AG04449 (cell line): ENCODE data around the gene ITPR3.
A peak's percentile ranks its signal among the peaks of the same experiment; 100 is the strongest.

ENCODE experiments used
- CTCF ChIA-PET: fragments of 350-600 bp; formaldehyde crosslinking; extraction: SDS; loops from one replicate; lab custom pipeline; 2021; ENCODE audit warnings: antibody characterized with exemption; lab: Yijun Ruan, JAX
- POLR2A ChIA-PET: fragments of 400-600, 350-600 bp; formaldehyde crosslinking; extraction: SDS; loops from one replicate; lab custom pipeline; 2020; ENCODE audit warnings: antibody characterized with exemption, inconsistent platforms; lab: Yijun Ruan, JAX
- DNase-seq: peaks from one replicate; pipeline ENCODE4 v3.0.0-alpha.2; 2010; ENCODE audit warnings: low read depth, low spot score
- H3K4me3 ChIP-seq: 2 replicates; pipeline ENCODE4 v1.5.1; 2011; ENCODE audit warnings: low read depth, mild to moderate bottlenecking, control low read depth, low read length
- TF ChIP-seq, protein P1 (sequence below): IDR thresholded peaks from one replicate; pipeline ENCODE4 v1.5.1; 2011; ENCODE audit warnings: mild to moderate bottlenecking, moderate library complexity, low read length, control low read depth, inconsistent platforms; ENCODE audit not compliant: insufficient read depth; ENCODE audit errors: missing control alignments

Gene ITPR3

DNA sequence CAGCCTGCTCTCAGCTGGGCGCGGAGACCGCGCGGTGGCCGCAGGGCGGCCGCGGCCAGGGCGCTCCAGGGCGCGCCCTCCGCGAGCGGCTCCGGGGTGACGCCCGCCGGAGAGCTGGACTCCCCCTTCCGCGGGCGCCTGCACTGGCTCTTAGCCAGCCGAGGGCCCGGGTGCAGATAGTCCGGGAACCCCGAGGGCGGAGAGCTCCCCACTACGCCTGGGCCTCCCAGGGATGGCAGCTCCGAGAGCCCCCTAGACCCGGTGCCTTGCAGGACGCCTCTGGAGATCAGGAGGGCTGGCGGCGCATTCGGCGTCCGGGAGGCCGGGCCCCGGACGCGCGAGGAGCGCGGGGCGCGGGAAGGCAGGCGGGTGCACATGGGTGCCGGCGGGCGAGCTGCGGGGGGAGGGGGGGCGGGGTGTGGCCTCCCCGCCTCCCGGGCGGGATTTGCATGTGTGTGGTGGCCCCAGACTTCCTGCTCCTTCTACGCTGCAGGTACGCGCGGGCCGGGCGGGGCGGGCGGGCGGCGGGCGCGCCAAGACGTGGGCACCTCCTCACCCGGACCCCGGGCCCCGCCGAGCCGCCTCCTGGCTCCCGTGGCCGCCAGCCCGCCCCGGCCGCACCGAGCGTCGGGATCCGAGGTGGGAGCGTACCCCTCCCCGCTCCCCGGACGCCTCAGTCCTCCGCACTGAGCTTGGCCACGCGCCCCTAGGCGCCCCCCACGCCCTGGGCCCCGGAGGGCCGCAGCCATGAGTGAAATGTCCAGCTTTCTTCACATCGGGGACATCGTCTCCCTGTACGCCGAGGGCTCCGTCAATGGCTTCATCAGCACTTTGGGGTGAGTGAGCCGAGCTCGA is at the start of gene ITPR3:
TSS of gene ITPR3 (plus strand) at position 467 of the 855 bp plus-strand sequence. CDS start at position 748, 281 bp downstream.
- TF ChIP-seq, protein P1, sequence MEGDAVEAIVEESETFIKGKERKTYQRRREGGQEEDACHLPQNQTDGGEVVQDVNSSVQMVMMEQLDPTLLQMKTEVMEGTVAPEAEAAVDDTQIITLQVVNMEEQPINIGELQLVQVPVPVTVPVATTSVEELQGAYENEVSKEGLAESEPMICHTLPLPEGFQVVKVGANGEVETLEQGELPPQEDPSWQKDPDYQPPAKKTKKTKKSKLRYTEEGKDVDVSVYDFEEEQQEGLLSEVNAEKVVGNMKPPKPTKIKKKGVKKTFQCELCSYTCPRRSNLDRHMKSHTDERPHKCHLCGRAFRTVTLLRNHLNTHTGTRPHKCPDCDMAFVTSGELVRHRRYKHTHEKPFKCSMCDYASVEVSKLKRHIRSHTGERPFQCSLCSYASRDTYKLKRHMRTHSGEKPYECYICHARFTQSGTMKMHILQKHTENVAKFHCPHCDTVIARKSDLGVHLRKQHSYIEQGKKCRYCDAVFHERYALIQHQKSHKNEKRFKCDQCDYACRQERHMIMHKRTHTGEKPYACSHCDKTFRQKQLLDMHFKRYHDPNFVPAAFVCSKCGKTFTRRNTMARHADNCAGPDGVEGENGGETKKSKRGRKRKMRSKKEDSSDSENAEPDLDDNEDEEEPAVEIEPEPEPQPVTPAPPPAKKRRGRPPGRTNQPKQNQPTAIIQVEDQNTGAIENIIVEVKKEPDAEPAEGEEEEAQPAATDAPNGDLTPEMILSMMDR, result no peak
- ChIA-PET POLR2A (interaction anchor here (1.2 to 1.4 kb wide), 3 partner anchors 9 to 304 kb away, joined by 3 to 4 read pairs (median 4); partner anchors contain the start of gene ZBTB22), CTCF (interaction anchor here (0.7 to 3.9 kb wide), 8 partner anchors 11 to 372 kb away, joined by 3 to 30 read pairs (median 5); no protein-coding TSS in a partner anchor)
- DNase-seq, result no peak
- peak within 1 kb of the TSS; percentile 63 for H3K4me3 ChIP-seq

DNA sequence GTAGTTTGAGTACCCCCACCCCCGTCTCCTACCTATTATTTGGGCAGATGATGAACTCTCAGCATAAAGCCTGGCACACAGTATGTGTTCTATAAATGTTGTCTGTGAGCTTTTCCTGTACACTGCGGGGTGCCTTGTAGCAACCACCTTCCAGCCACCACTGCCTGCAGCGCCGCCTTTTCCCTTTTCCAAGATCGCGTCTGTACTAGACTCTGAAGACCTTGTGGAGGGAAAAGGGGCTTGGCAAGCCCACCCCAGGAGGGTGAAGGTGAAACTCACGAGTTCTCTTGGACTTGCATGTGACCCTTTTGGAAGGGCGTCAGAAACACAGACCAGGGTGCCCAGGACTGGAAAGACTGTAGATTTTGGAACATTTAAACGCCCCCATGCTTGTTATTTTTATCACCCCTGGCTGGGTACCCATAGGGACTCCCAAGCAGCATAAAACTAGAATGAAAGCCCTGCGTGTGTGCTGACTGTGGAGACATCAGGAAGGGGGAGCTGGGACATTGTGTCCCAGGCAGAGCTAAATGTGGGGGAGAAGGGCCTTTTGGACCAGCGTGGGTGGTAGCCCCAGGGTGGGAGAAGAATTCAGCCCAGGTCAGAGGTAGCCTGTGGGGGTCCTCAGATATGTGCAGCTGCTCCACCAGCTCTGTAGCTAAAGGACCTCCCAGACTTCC is 49.3 kb upstream of the ITPR3 start:
- TF ChIP-seq, protein P1, result no peak
- CTCF ChIA-PET, result interaction anchor here (1.0 kb wide), 1 partner anchor 9 kb away, joined by 3 read pairs; the partner anchor contains the start of gene BAK1
- H3K4me3 ChIP-seq, result peak overlapping the region; percentile 64
- POLR2A ChIA-PET, result no interaction called here
- DNase-seq, result no peak

DNA sequence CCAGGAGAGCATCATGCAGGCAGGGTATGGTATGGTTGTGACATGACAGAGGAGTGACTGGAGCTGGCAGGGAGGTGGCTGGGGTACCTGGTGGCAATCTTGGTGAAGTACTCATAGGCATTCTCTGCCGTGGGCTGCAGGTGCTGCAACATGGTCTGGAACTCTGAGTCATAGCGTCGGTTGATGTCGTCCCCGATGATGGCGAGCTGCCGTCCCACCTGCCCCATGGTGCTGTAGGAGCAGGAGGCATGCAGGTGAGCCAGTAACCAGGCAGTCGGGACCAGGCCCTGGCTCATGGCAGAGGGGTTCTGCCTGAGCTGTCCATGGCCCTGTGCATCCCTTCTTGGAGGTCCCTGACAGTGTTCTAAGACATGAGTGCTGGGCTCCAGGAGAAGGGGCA is 45.9 kb upstream of the ITPR3 start:
- no peak overlapping the region for H3K4me3 ChIP-seq
- CTCF ChIA-PET, result interaction anchor here (1.2 to 2.8 kb wide), 4 partner anchors 10 to 452 kb away, joined by 4 to 16 read pairs (median 4); no protein-coding TSS in a partner anchor
- TF ChIP-seq, protein P1, result no peak
- POLR2A ChIA-PET, result interaction anchor here (0.6 kb wide), 1 partner anchor 15 kb away, joined by 3 read pairs; no protein-coding TSS in a partner anchor
- no peak for DNase-seq

DNA sequence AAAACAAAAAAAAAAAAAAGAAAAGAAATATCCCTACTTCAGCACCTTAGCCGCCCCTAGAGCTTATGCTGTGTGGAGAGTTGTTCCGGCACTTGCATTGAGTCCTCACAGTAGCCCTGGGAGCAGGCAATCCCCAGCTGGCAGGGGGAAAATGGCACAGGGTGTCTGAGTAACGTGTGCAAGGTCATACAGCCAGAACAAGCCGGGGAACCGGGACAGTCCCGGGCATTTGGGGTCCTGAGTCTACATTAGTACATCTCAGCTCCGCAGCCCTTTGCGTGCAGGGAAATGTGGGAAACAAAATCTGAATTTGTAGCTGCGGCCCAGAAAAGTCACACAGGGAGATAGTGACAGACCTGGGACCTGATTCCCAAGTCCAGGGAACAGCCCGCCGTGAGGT is 44.5 kb upstream of the ITPR3 start:
- no peak for DNase-seq
- POLR2A ChIA-PET, result no interaction called here
- TF ChIP-seq, protein P1, result no peak
- CTCF ChIA-PET, result interaction anchor here (1.0 to 1.5 kb wide), 3 partner anchors 8 to 186 kb away, joined by 3 to 6 read pairs (median 4); no protein-coding TSS in a partner anchor
- H3K4me3 ChIP-seq, result no peak overlapping the region

DNA sequence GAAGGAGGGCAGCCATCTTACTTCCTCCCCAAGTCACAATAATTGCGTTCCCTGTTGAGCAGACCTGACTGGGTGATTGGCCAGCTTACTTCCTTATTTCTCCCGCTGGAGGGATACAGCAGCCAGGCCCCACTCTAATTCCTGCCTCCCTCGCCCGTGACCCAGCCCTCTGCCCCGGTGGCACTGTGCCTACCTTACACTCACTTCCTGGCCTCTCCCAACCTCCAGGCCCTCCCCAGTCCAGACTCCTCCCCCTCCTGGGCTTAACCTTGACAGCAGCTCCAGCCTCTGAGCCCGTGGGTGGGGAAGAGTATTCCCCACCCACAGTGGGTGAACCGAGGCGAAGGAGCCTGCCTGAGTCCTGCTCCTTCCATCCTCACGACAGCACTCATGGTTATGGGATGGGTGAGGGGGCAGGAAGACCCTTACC is 44.0 kb upstream of the ITPR3 start:
- CTCF ChIA-PET, result interaction anchor here (1.0 to 1.3 kb wide), 2 partner anchors 8 to 186 kb away, joined by 3 to 6 read pairs; no protein-coding TSS in a partner anchor
- no peak overlapping the region for H3K4me3 ChIP-seq
- TF ChIP-seq, protein P1, result no peak
- POLR2A ChIA-PET, result no interaction called here
- no peak for DNase-seq
